ENCODE data around the gene CLIC5. TPM values are rescaled to one million over a fixed set of nuclear protein-coding genes. Genes with fewer than 3 reads are reported as not detected.

Gene CLIC5
- polyA plus RNA-seq, 1 donor (not counting 4 experiments of a cell fraction or from before 2014, with no cell fraction given): 0.09 TPM

- FAIRE-seq: no peak
- dilution Hi-C loops (cut with MboI; ENCODE audit: extremely low pct_ligation_motif_present, low sequenced_read_pairs): no loop called here
- Histone ChIP-seq H3K36me3 (ENCODE audit: control insufficient read depth in 2 of 2, extremely low read depth in 1 of 2, insufficient read depth in 2 of 2, low read length in 2 of 2) (no peaks in the 10 kb centered on the region), H3K4me2 (ENCODE audit: control insufficient read depth, extremely low read depth, insufficient read depth, low read depth, low read length) (no peak overlapping the region), H3K9me1 (ENCODE audit: control insufficient read depth, extremely low read depth, insufficient read depth, low read length) (no peaks in the 10 kb centered on the region), H3K27ac (ENCODE audit: control insufficient read depth, insufficient read depth, low read length) (no peak overlapping the region), H3K79me2 (ENCODE audit: control insufficient read depth, insufficient read depth, low read length) (no peaks in the 10 kb centered on the region), H4K20me1 (ENCODE audit: control insufficient read depth, extremely low read depth, insufficient read depth, low read length) (no peaks in the 10 kb centered on the region), H3K9ac (ENCODE audit: control insufficient read depth, extremely low read depth, insufficient read depth, low read length) (no peak overlapping the region), H3K4me1 (ENCODE audit: control insufficient read depth, extremely low read depth, insufficient read depth, low read length) (peaks cover 5% of the 10 kb centered on the region), H3K27me3 (ENCODE audit: control insufficient read depth, extremely low read depth, insufficient read depth, low read length) (no peaks in the 10 kb centered on the region), H3K9me3 (ENCODE audit: control insufficient read depth, low read depth, low read length) (no peaks in the 10 kb centered on the region), H2AFZ (ENCODE audit: control insufficient read depth, low read length) (no peak overlapping the region), H3K4me3 (ENCODE audit: control insufficient read depth in 2 of 3, extremely low read depth in 1 of 3, insufficient read depth in 2 of 3, low read depth in 1 of 3, low read length in 3 of 3) (no peak overlapping the region)
- no peak for DNase-seq (ENCODE audit: low read depth, low spot score)
- TF ChIP-seq EZH2 (IDR thresholded peaks at IDR 0.05; ENCODE audit: low read length) (no peak), CTCF (optimal IDR thresholded peaks at IDR 0.05 in 1 of 3, IDR thresholded peaks at IDR 0.05 in 1 of 3, conservative IDR thresholded peaks at IDR 0.05 in 1 of 3; ENCODE audit: extremely low read depth in 1 of 3, insufficient read depth in 2 of 3, low read length in 3 of 3) (peak; percentile 64 to 72 (median 68))
Observed at GRCh38 chr6:46042355-46042999, 26.8 kb upstream of the CLIC5 start.

- no peak overlapping the region for H2AFZ ChIP-seq (ENCODE audit: control insufficient read depth, low read length)
- FAIRE-seq: no peak
- H3K9me3 ChIP-seq (ENCODE audit: control insufficient read depth, low read depth, low read length): no peaks in the 10 kb centered on the region
- dilution Hi-C loops (cut with MboI; ENCODE audit: extremely low pct_ligation_motif_present, low sequenced_read_pairs): no loop called here
- no peak overlapping the region for H3K4me3 ChIP-seq (ENCODE audit: control insufficient read depth in 2 of 3, extremely low read depth in 1 of 3, insufficient read depth in 2 of 3, low read depth in 1 of 3, low read length in 3 of 3)
- no peak overlapping the region for H3K27ac ChIP-seq (ENCODE audit: control insufficient read depth, insufficient read depth, low read length)
- no peaks in the 10 kb centered on the region for H3K36me3 ChIP-seq (ENCODE audit: control insufficient read depth in 2 of 2, extremely low read depth in 1 of 2, insufficient read depth in 2 of 2, low read length in 2 of 2)
- no peak overlapping the region for H3K4me2 ChIP-seq (ENCODE audit: control insufficient read depth, extremely low read depth, insufficient read depth, low read depth, low read length)
- no peak overlapping the region for H3K9ac ChIP-seq (ENCODE audit: control insufficient read depth, extremely low read depth, insufficient read depth, low read length)
- H3K9me1 ChIP-seq (ENCODE audit: control insufficient read depth, extremely low read depth, insufficient read depth, low read length): no peaks in the 10 kb centered on the region
- no peaks in the 10 kb centered on the region for H3K79me2 ChIP-seq (ENCODE audit: control insufficient read depth, insufficient read depth, low read length)
- peaks cover 5% of the 10 kb centered on the region for H3K4me1 ChIP-seq (ENCODE audit: control insufficient read depth, extremely low read depth, insufficient read depth, low read length)
- TF ChIP-seq EZH2 (IDR thresholded peaks at IDR 0.05; ENCODE audit: low read length): no peak
- no peak for TF ChIP-seq CTCF (optimal IDR thresholded peaks at IDR 0.05 in 1 of 3, IDR thresholded peaks at IDR 0.05 in 1 of 3, conservative IDR thresholded peaks at IDR 0.05 in 1 of 3; ENCODE audit: extremely low read depth in 1 of 3, insufficient read depth in 2 of 3, low read length in 3 of 3)
- no peaks in the 10 kb centered on the region for H3K27me3 ChIP-seq (ENCODE audit: control insufficient read depth, extremely low read depth, insufficient read depth, low read length)
- DNase-seq (ENCODE audit: low read depth, low spot score): no peak
- H4K20me1 ChIP-seq (ENCODE audit: control insufficient read depth, extremely low read depth, insufficient read depth, low read length): no peaks in the 10 kb centered on the region
Observed at GRCh38 chr6:46040288-46040687, 24.6 kb upstream of the CLIC5 start.
